Measurements from ENCODE around the gene GALNT3. TPM values are rescaled to one million over a fixed set of nuclear protein-coding genes. Genes with fewer than 3 reads are reported as not detected.

GALNT3 gene
- total RNA-seq (under 1 TPM; 0.24 to 0.59 (median 0.42) TPM), polyA plus RNA-seq (0.27 TPM)
- long read RNA-seq, donor 1, result 0 reads
- long read RNA-seq, donor 2, partial matches to known transcripts, result 0 of 1 reads
- long read RNA-seq, donor 2, other reads (novel, unspliced or antisense), result 1 of 1 reads
- long read RNA-seq, donor 3, result 0 reads
- long read RNA-seq, donor 4, result 0 reads

GRCh38 chr2:165793779-165794535, at the start of gene GALNT3:
GALNT3 (minus strand) TSS chr2:165794247; CDS start chr2:165770700, 23,547 bp downstream.
- ATAC-seq (peak; percentile 72 to 78), DNase-seq (peak; percentile 17 to 64 (median 60))
- Histone ChIP-seq H3K27ac (ENCODE audit: low read length) (no peak within 1 kb of the TSS), H3K4me3 (ENCODE audit: low read length) (peak within 1 kb of the TSS; percentile 37), H3K9me3 (ENCODE audit: control insufficient read depth, low read length) (no peaks in the 10 kb centered on the region), H3K27me3 (ENCODE audit: control insufficient read depth, insufficient read depth) (no peaks in the 10 kb centered on the region), H3K4me1 (ENCODE audit: control insufficient read depth, insufficient read depth, low read length) (no peaks in the 10 kb centered on the region)
- intact Hi-C loops (cut with DNase I), result no loop called here
- WGBS, result 1% methylated on average over 70 of the region's 70 CpGs

- DNase-seq (no peak), ATAC-seq (no peak)
- H3K4me3 ChIP-seq (ENCODE audit: low read length), result no peak overlapping the region
- 85% methylated on average over 1 of the region's 1 CpG for WGBS
- intact Hi-C loops (cut with DNase I), result no loop called here
- H3K9me3 ChIP-seq (ENCODE audit: control insufficient read depth, low read length), result no peaks in the 10 kb centered on the region
- H3K27me3 ChIP-seq (ENCODE audit: control insufficient read depth, insufficient read depth), result no peaks in the 10 kb centered on the region
- H3K27ac ChIP-seq (ENCODE audit: low read length), result no peak overlapping the region
- no peaks in the 10 kb centered on the region for H3K4me1 ChIP-seq (ENCODE audit: control insufficient read depth, insufficient read depth, low read length)
Measured at GRCh38 chr2:165843351-165843750, 49.3 kb upstream of the GALNT3 start.

GRCh38 chr2:165840333-165840958, 46.4 kb upstream of the GALNT3 start:
- ATAC-seq (no peak), DNase-seq (no peak)
- Histone ChIP-seq H3K4me3 (ENCODE audit: low read length) (no peak overlapping the region), H3K4me1 (ENCODE audit: control insufficient read depth, insufficient read depth, low read length) (no peaks in the 10 kb centered on the region), H3K9me3 (ENCODE audit: control insufficient read depth, low read length) (no peaks in the 10 kb centered on the region), H3K27ac (ENCODE audit: low read length) (no peak overlapping the region), H3K27me3 (ENCODE audit: control insufficient read depth, insufficient read depth) (no peaks in the 10 kb centered on the region)
- intact Hi-C loops (cut with DNase I), result no loop called here

DNA sequence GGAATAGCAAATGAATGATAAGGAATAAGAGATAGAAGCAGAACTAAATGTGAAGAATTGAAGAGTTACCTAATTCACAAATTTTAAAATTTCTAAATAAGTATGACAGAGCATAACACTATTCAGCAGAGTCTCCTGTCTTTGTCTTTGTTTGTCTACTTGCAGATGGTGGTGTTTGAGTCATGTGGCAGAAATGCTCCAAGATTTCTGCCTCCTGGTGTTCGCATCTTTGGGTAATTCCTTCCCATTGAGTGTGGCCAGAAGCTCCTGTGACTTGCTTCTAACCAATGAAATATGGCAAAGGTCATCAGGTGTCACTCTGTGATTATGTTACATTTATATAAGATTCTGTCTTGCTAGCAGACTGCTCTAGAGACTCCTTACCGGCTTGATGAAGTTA, 45.6 kb upstream of the GALNT3 start:
- no peaks in the 10 kb centered on the region for H3K27me3 ChIP-seq (ENCODE audit: control insufficient read depth, insufficient read depth)
- intact Hi-C loops (cut with DNase I), result no loop called here
- no peaks in the 10 kb centered on the region for H3K4me1 ChIP-seq (ENCODE audit: control insufficient read depth, insufficient read depth, low read length)
- ATAC-seq, result no peak
- H3K27ac ChIP-seq (ENCODE audit: low read length), result no peak overlapping the region
- WGBS, result 87% methylated on average over 2 of the region's 2 CpGs
- no peak overlapping the region for H3K4me3 ChIP-seq (ENCODE audit: low read length)
- no peaks in the 10 kb centered on the region for H3K9me3 ChIP-seq (ENCODE audit: control insufficient read depth, low read length)
- DNase-seq, result no peak

DNA sequence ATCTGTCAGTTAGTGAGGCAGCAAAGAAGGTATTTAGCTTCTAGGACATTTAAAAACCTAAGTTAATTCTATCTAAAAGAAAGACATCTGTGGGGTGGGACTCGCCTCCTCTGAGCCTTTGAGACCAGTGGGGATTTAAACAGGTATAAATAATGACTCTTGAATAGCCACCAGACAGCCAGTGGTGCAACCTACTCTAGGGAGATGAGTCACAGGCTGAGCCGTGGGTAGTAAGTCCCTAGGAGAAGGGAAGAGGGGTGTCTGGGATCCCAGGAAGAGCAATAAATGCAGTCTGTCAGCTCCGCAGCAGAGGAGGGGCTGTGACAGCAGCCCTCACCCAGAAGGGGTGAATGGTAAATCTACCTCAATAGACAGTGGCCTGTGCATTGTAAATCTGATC, 43.1 kb upstream of the GALNT3 start:
- no peaks in the 10 kb centered on the region for H3K27me3 ChIP-seq (ENCODE audit: control insufficient read depth, insufficient read depth)
- H3K4me3 ChIP-seq (ENCODE audit: low read length), result no peak overlapping the region
- H3K4me1 ChIP-seq (ENCODE audit: control insufficient read depth, insufficient read depth, low read length), result no peaks in the 10 kb centered on the region
- H3K9me3 ChIP-seq (ENCODE audit: control insufficient read depth, low read length), result no peaks in the 10 kb centered on the region
- no peak for ATAC-seq
- 75% methylated on average over 3 of the region's 3 CpGs for WGBS
- intact Hi-C loops (cut with DNase I), result no loop called here
- H3K27ac ChIP-seq (ENCODE audit: low read length), result no peak overlapping the region
- DNase-seq, result no peak

DNA sequence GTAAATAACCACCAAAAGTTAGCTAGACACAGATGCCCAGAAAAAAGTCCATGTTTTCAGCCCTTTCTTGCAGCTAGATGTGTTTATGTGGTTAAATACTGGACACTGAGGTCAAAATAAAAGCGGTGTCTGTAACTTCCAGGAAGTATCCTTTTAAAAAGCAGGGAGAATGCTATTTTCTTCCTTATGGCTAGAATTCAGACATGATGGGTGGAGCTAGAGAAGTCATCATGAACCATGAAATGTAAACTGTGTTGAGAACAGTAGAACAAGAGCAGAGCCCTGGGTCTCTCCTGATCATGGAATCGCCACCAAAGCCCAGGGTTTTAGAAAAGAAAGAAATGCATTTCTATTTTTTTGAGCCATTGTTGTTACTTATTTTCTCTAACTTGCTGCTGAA, 41.3 kb upstream of the GALNT3 start:
- no peak for DNase-seq
- Histone ChIP-seq H3K4me1 (ENCODE audit: control insufficient read depth, insufficient read depth, low read length) (peaks cover 1% of the 10 kb centered on the region), H3K9me3 (ENCODE audit: control insufficient read depth, low read length) (no peaks in the 10 kb centered on the region), H3K27ac (ENCODE audit: low read length) (no peak overlapping the region), H3K4me3 (ENCODE audit: low read length) (no peak overlapping the region), H3K27me3 (ENCODE audit: control insufficient read depth, insufficient read depth) (no peaks in the 10 kb centered on the region)
- ATAC-seq, result no peak
- intact Hi-C loops (cut with DNase I), result no loop called here
- WGBS, result 85% methylated on average over 2 of the region's 2 CpGs

GRCh38 chr2:165833156-165833555, 39.1 kb upstream of the GALNT3 start:
- Histone ChIP-seq H3K4me3 (ENCODE audit: low read length) (no peak overlapping the region), H3K27me3 (ENCODE audit: control insufficient read depth, insufficient read depth) (no peaks in the 10 kb centered on the region), H3K4me1 (ENCODE audit: control insufficient read depth, insufficient read depth, low read length) (peaks cover 2% of the 10 kb centered on the region), H3K9me3 (ENCODE audit: control insufficient read depth, low read length) (no peaks in the 10 kb centered on the region), H3K27ac (ENCODE audit: low read length) (no peak overlapping the region)
- 92% methylated on average over 4 of the region's 4 CpGs for WGBS
- ATAC-seq (no peak), DNase-seq (no peak)
- intact Hi-C loops (cut with DNase I), result no loop called here

DNA sequence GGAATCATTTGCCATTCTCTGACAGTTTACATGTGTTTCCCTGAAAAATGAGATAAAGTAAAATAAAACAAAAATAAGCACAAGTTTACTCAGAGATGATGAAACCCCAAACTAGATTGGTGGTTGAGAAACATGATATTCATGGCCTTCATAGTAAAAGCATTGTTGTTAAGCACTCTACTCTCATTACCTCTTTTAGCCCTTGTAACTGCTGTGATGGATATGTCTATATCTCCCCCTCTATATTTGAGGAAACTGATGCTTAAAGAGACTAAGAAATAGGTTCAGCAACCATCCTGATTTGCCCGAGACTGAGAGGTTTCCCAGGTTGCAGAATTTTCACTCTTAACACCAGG, 33.9 kb upstream of the GALNT3 start:
- Histone ChIP-seq H3K4me3 (ENCODE audit: low read length) (no peak overlapping the region), H3K27me3 (ENCODE audit: control insufficient read depth, insufficient read depth) (no peaks in the 10 kb centered on the region), H3K9me3 (ENCODE audit: control insufficient read depth, low read length) (no peaks in the 10 kb centered on the region), H3K4me1 (ENCODE audit: control insufficient read depth, insufficient read depth, low read length) (peaks cover 2% of the 10 kb centered on the region), H3K27ac (ENCODE audit: low read length) (no peak overlapping the region)
- WGBS, result 84% methylated on average over 1 of the region's 1 CpG
- intact Hi-C loops (cut with DNase I), result no loop called here
- DNase-seq, result no peak
- no peak for ATAC-seq

DNA sequence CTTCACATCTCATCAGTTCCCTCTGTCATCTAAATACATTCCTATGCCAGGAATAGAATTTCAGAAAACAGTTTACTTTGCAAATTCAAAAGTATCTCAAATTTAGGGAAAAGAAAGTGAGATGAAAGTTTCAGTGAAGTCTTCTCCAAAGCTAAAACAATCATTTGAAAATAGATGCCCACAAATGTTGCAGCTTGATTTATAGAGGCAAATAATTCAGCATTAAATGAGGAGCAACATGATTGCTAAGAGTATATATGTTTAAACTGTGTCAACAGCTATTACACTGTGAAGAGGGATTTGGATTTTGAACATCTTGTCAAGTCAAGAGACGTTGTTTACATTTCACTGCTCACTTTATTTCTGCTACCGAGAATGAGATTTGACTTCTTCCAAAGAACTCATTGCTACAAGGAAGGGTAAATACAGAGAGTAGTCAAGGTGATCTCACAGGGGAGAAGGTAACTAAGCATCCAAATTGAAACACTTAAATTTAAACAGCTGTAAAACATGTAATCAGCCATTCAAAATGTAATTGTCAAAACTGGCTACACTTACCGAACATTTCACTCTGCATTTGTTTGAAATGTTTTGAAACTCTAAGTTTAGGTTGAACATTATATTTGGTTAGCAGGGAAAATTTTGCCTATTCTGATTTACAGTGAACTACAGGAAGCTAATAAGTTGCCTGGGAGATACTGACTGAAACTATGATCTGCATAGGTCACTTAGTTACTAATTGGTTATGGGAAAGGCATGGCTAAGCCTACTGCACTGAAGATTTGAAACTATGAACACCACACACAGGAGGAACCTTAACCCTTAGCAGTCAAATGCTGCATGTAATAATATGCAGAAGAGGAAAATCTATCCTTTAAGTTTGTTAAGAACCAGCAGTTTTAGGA, 33.2 kb upstream of the GALNT3 start:
- DNase-seq, result no peak
- no peak overlapping the region for H3K27ac ChIP-seq (ENCODE audit: low read length)
- peaks cover 2% of the 10 kb centered on the region for H3K4me1 ChIP-seq (ENCODE audit: control insufficient read depth, insufficient read depth, low read length)
- H3K27me3 ChIP-seq (ENCODE audit: control insufficient read depth, insufficient read depth), result no peaks in the 10 kb centered on the region
- ATAC-seq, result no peak
- WGBS, result 83% methylated on average over 3 of the region's 3 CpGs
- H3K9me3 ChIP-seq (ENCODE audit: control insufficient read depth, low read length), result no peaks in the 10 kb centered on the region
- H3K4me3 ChIP-seq (ENCODE audit: low read length), result no peak overlapping the region
- intact Hi-C loops (cut with DNase I), result no loop called here

GRCh38 chr2:165825041-165825440, 31.0 kb upstream of the GALNT3 start:
- intact Hi-C loops (cut with DNase I), result no loop called here
- Histone ChIP-seq H3K4me3 (ENCODE audit: low read length) (no peak overlapping the region), H3K9me3 (ENCODE audit: control insufficient read depth, low read length) (no peaks in the 10 kb centered on the region), H3K4me1 (ENCODE audit: control insufficient read depth, insufficient read depth, low read length) (no peaks in the 10 kb centered on the region), H3K27ac (ENCODE audit: low read length) (no peak overlapping the region), H3K27me3 (ENCODE audit: control insufficient read depth, insufficient read depth) (no peaks in the 10 kb centered on the region)
- ATAC-seq (no peak), DNase-seq (peak in 2 of 3 donors; percentile 11 to 58)
- 29% methylated on average over 2 of the region's 2 CpGs for WGBS

DNA sequence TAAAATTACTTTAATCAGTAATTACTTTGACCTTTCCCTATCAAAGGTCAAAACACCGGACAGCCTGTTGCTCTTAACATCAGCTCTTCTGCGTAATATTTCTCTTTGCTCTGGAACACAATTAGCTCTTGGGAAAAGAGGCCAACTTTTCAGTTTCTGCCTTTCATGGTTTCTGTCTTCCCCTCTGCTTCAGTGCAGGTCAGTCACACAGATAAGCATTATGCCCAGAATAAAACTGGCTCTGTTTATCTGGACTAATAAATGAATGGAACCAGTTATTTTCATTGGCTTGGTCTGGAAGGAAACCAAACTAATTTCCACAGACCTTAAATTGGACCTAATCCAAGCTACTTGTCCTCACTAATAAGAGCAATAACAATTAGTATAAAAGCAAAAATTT, 26.2 kb upstream of the GALNT3 start:
- Histone ChIP-seq H3K4me3 (ENCODE audit: low read length) (no peak overlapping the region), H3K27me3 (ENCODE audit: control insufficient read depth, insufficient read depth) (no peaks in the 10 kb centered on the region), H3K27ac (ENCODE audit: low read length) (no peak overlapping the region), H3K9me3 (ENCODE audit: control insufficient read depth, low read length) (no peaks in the 10 kb centered on the region), H3K4me1 (ENCODE audit: control insufficient read depth, insufficient read depth, low read length) (no peaks in the 10 kb centered on the region)
- DNase-seq (no peak), ATAC-seq (peak; percentile 63 to 65)
- intact Hi-C loops (cut with DNase I), result no loop called here
- WGBS, result 19% methylated on average over 2 of the region's 2 CpGs
